Epidermal melanocyte (primary cell): Measurements from ENCODE around the gene CABLES2.

Experiments
- DNase-seq: peaks from one replicate; pipeline ENCODE4 v3.0.0; 2011; ENCODE audit warnings: low spot score; ENCODE audit not compliant: insufficient read length

CABLES2 gene

GRCh38 chr20:62407221-62407992 is at the start of gene CABLES2:
Gene CABLES2, minus strand, starts transcription at chr20:62407285. Its CDS starts 9 bp downstream, at chr20:62407276.
- peak; percentile 95 for DNase-seq

DNA sequence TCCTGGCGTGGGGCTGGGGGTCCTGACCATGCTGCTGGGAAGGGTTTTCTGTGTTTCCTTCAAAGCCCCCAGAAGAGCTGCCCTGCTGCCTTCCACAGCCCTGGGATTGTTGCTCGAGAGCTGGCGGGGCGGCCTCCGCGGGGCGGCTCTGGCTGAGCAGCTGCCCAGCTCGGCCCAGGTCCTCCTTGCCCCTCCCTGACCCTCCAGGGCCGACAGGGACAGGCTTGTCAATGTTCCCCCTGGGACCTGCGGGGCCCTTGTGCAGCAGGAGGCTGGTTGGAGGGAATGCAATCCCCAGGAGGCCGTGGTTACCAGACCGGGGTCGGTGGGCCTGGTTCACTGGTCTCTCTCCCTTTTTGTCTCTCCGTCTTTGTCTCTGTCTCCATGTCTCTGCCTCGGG is 48.8 kb upstream of the CABLES2 start:
- no peak for DNase-seq

DNA sequence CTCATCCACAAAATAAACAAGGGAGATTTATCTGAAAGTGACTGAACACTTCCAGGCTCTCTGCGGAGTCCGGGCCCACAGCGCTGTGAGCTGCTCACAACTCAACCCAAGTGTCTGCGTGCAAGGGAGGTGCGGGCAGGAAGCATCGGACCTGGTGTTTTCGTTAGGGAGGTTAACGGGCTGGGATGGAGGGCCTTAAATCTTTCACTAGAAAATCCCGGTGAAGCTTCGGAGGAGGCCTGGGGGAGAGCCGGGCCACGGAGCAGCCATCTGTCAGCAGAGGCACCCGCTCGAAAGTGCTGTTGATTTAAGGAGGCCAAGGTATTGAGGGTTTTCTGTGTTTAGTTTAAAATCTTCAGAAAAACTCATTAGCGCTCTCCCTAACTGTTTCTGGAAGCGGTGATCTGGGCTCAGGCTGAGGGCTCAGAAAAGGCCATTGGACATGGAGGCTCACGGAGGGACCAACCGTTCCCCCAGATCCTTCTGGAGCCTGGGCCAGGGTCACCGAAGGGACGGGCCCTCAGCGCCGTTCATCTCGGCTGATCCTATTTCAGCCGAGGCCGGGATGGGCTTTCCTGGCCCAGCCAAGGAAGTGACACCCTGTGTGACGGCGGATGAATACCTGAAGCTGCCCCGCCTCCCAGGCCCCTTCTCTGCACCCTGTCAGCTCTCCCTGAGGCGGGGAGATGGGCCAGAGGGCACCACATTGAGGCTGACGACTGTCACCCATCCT is 48.0 kb upstream of the CABLES2 start:
- DNase-seq, result no peak

- no peak for DNase-seq
Measured at GRCh38 chr20:62453186-62453808, 46.2 kb upstream of the CABLES2 start.

DNA sequence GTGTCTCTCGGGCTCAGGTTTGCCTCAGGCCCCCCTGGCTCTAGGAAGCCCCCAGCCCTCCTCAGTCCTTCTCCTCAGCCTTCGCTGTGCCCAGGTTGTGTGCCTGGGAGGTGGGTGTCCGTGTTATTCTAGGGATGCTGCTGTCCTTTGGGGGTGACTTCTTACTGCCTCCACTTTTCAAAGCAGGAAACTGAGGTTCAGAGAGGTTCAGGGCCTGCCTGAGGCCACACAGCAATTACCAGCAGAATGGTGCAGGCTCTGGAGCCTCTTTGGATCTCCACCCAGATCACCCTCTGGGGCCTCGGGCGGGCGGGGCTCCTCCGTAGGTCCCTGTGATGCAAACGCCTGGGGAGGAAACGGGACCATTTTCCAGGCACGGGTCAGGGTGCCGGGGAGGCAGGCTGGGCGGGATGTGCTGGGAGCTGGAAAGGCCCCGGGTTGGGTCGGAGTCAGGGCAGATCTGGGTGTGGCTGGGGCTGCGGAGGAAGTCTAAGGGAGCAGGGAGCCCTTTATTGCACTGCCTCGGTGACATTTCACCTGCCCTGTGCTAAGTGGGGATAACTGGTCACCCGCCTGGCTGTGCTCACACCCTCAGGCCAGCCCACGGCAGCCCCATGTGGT is 45.5 kb upstream of the CABLES2 start:
- DNase-seq, result no peak

GRCh38 chr20:62451970-62452369 is 44.9 kb upstream of the CABLES2 start:
- DNase-seq, result no peak

- no peak for DNase-seq
Measured at GRCh38 chr20:62451156-62451767, 44.2 kb upstream of the CABLES2 start.

DNA sequence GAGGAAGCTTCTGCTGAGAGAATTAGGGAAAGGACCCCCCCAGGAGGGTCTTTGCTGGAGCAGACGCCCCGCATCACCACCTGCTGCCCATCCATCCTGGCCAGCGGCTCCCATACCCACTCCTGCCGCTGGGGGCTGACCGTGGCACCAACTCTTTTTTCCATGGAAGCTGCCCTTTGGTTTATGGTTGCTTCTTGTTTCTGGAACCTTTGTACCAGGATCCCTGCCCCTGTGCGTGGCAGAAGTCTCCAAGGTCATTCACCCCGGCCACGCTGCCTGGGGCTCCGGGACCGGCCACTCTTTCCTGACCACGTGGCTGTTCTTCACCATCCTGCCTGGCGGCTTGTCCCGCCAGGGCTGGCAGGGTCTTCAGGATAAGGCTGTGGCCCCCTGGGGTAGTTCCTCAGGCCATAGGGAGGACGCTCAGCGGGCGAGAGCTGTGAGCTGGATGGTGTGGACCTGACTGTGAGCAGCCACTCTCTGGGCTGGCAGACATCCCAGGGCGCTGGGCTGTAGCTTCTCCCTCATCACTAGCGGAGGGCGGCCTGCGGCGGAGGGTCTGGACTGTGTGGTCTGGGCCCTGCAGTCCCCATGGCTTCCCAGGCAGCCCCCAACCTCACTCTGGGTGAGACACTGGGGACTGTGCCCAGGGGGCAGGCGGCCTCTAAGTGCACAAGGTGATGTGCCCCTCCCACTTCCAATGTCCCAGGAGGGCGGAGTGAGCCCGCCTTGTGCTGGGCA is 43.0 kb upstream of the CABLES2 start:
- no peak for DNase-seq

DNA sequence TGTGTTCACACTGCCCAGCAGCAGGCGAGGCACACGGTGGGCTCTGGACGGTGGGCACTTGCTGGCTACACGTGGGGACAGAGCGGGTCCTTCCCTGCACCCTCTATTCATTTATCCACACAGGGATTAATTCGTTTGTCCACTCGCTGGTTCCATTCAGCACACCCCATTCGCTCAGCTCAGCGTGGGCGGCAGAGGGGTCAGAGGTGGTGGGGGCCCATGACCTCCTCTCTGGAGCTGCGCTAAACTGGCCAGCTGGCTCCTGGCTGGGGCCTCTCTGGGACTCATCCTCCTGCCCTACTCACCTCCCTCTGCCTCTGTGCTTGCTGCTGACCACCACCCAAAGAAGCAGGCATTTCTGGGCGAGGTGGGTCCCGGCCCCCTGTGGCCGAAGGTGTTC is 41.7 kb upstream of the CABLES2 start:
- DNase-seq, result no peak

DNA sequence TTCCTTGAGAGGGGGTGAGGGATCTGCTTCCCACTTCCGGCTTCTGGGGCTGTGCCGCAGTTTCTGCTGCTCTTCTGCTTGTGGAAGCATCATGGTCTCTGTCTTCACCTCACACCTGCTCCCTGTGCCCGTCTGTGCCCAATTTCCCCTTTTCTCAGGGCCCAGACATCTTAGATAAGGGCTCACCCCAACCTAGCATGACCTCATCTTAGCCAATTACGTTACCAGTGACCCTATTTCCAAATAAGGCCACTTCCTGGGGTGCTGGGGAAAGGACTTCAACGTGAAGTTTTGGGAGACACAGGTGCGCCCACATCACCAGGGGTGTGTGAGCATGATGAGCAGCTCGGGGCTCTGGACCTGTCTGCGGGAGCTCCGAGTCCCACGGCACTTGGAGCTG is 41.0 kb upstream of the CABLES2 start:
- no peak for DNase-seq

DNA sequence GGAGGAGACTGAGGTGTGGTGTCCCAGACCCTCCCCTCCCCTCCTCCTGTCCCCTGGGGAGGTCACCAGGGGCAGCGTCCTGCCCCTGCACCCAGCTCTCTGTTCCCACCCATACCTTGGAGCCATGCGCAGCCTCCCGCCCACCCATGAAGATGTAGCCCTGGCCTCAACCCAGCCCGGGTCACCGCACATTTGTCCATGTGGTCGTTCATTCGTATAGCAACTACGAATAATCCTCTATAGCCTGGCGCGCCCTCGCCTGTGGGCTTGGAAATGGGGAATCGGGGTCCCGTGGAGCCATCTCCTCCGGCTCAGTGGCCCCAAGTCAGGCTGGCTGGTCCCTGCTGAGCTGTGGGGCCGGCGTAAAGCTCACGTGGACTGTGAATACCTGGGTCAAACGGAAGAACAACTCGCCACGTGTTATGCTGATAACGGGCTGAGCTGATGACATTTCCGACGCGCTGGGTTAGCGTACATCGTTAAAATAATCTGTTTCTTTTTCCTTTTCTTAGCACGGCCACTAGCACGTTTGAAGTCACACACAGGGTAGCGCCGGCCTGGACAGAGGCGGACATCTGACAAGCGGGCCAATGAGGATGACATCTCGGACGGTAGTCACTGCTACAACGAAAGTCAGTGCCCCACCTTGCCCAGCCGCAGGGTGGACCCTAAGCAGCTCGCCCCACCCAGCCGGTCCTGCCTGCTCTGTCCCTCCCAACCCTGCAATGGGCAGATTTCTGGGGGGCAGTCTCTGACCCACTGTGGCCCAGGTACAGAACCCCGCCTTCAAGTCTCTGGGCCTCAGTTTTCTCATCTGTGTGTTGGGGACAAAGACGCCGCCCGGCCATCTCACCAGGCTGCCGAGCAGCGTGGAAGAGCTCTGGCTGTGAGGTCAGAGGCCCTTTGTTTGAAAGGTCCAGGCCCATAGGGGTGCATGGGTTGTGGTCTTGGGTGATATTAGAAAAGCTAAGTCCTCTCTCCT is 40.1 kb upstream of the CABLES2 start:
- no peak for DNase-seq

DNA sequence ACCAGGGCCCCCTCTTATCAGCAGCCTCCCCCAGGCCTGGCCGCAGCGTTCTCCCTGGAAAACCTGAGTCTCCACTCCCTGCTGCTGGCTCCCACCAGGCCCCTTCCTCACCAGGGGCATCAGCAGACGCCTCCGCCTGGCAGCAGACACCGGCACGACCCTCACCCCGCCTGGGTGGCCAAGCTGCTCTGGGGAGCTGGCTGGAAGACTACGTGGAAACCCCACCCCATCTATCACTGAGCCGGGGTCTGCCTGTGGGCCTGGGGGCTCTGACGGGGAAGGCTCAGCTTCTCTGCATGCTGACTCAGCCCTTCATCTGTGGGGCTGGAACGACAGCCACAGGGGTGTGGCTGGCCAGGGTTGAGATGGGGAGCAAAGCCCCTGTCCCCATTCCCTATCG is 39.4 kb upstream of the CABLES2 start:
- no peak for DNase-seq

DNA sequence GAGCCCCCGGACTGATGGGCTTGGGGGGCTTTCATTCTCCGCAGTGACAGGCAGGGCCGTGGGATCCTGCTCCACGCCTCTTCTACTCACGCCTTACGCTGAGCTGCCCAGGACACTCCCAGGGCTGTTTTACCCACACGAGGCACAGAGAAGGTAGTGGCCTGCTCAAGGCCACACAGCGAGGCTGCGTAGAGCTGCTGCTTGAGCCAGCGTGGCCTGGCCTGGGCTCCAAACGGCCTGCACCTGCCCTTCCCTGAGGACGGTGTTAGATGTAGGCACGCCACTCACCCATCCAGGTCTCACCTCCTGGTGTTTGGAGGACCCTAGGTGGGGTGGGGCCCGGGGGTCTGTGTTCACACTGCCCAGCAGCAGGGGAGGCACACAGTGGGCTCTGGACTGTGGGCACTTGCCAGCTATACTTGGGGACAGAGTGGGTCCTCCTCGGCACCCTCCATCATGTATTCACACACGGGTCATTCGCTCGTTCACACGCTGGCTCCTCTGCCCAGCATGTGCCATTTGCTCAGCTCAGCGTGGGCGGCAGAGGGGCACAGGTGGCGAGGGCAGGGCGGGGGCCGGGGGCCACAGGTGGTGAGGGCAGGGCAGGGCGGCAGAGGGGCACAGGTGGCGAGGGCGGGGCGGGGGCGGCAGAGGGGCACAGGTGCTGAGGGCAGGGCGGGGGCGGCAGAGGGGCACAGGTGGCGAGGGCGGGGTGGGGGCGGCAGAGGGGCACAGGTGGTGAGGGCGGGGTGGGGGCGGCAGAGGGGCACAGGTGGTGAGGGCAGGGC is 38.7 kb upstream of the CABLES2 start:
- no peak for DNase-seq

DNA sequence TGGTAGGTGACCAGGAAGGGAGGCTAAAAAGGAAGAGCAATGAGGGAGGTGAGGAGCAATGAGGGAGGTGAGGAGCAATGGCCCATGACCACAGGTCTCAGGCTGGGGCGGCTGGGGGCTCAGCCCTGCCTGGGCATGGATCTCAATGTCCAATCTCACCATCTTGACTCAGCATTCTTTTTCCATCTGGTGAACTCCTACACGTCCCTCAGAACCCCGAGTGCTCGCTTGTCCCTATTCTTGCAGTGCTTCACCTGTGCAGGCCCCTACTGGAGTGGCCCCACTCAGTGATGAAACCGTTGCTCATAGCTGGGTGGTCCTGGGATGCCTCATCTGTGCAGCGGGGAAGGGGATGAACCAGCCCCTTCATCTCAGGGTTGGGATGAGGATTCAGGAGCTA is 37.2 kb upstream of the CABLES2 start:
- no peak for DNase-seq

- DNase-seq, result no peak
Measured at GRCh38 chr20:62441987-62442539, 35.0 kb upstream of the CABLES2 start.

GRCh38 chr20:62439218-62439617 is 32.1 kb upstream of the CABLES2 start:
- DNase-seq, result no peak

- no peak for DNase-seq
Measured at GRCh38 chr20:62437927-62438326, 30.8 kb upstream of the CABLES2 start.

GRCh38 chr20:62437496-62437895 is 30.4 kb upstream of the CABLES2 start:
- no peak for DNase-seq

- no peak for DNase-seq
Measured at GRCh38 chr20:62436692-62437091, 29.6 kb upstream of the CABLES2 start.
